GM12892 (cell line): ENCODE measurements around the gene CCNQ.
A peak's percentile ranks its signal among the peaks of the same experiment; 100 is the strongest.
"Not testable (repeated sequence)": the region's sequence is repeated elsewhere in the genome, so short reads cannot be mapped to it uniquely, and the experiment has no call there.

Experiments used
- DNase-seq: peaks from one replicate; pipeline ENCODE4 v3.0.0; 2011; ENCODE audit not compliant: insufficient read length
- FAIRE-seq: peaks from 2 replicates; lab custom pipeline; 2011; peaks lifted over from hg19 to GRCh38; lab: Jason Lieb, UNC
- POLR2A ChIP-seq: IDR thresholded peaks from 2 replicates; pipeline ENCODE4 v1.6.1; 2011; ENCODE audit warnings: low read depth, low read length, control low read depth
- POLR2AphosphoS5 ChIP-seq: IDR thresholded peaks from 2 replicates; pipeline ENCODE4 v1.6.1; 2011; ENCODE audit warnings: low read depth, low read length, control low read depth
- TAF1 ChIP-seq: IDR thresholded peaks from 2 replicates; pipeline ENCODE4 v1.6.1; 2011; ENCODE audit warnings: low read depth, mild to moderate bottlenecking, control low read depth, low read length, borderline replicate concordance

CCNQ gene

DNA sequence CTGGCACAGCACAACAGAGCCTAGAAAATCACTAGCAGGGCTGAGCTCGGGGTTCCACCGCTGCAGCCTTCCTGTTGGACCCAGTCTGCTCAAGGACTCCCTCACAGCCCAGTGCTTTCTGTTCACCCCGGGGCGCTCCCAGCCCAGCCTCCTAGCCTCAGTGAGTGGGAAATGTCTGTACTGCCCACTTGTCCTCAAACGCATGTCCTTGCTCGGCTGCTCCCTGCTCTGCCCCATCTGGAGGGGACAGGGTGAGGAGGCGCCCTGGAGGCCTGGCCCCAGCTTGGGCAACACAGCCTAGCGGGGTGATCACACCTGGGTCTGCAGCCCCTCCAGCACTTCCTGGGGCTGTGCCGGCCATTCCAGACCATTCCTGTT, 11.9 kb upstream of the CCNQ start:
- DNase-seq (no peak), FAIRE-seq (no peak)
- TF ChIP-seq POLR2A (no peak), TAF1 (no peak), POLR2AphosphoS5 (no peak)

DNA sequence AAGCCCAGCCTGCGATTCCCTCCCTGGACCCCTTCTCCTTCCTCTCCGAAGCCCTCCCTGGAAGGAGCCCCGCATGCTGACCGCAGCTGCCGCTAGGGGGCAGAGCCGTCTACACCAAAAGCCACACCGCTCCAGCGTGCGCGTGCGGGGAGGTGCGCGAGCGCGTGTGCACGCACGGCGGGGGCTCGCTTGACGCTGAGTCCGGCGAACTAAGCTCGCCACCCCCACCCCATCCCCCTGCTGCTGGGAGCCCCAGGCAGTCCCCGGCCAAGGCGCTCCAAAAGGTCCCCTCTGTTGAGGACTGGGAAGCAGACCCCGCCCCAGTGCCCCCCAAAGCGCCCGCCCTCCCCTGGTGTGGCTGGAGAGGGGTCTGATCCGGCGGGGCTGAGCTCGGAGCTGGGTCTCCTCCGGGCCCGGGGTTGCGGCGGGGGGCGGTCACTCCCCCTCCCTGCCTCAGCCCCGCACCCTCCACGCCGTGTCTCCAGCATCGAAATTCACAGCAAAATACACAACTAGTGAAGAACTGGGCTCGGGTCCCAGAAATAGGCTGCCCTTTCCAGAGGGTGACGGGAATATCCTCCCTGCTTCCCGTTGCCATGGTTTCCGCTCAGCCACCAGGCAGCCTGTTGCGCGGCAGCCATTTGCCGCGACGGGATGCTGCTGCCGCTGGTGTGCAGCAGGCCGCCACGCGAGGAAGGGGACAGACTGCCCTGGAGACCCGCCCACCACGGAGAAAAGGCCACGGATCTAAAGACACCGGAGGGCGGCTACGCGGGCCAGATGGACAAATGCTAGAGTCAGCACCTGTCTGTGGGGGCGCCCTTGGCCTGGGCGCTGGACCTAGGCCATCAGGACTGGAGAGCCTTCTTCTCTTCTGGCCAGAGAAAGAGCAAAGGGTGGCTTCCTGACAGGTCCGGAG, 11.2 kb upstream of the CCNQ start:
- FAIRE-seq (peak; percentile 53), DNase-seq (peak; percentile 60)

GRCh38 chrX:153608806-153609205, 9.9 kb upstream of the CCNQ start:
- FAIRE-seq, result no peak
- TF ChIP-seq POLR2AphosphoS5 (no peak), TAF1 (no peak), POLR2A (no peak)
- DNase-seq, result no peak

More for the DNA sequence above, 11.2 kb upstream of the CCNQ start:
- TF ChIP-seq POLR2A (no peak), POLR2AphosphoS5 (no peak), TAF1 (no peak)

GRCh38 chrX:153608376-153608775, 9.4 kb upstream of the CCNQ start:
- FAIRE-seq, result no peak
- no peak for DNase-seq
- TF ChIP-seq TAF1 (no peak), POLR2AphosphoS5 (no peak), POLR2A (no peak)

DNA sequence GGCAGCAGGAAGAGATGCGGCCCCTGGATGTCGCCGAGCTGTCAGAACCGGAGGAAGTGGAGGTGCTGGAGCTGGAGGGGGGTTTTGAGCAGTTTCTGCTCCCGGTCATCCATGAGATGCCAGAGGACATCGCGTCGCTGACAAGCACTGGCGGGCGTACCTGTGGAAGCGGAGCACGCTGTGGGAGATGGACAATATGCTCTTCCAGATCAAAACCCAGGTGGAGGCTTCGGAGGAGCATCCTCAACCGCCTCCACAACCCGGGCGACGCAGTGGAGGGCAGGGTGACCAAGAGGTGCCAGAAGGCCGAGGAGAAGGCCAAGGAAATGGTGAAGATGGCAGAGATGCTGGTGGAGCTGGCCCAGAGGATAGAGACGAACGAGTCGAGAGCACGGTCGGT, 7.6 kb upstream of the CCNQ start:
- DNase-seq, result no peak
- no peak for FAIRE-seq
- TF ChIP-seq POLR2A (no peak), POLR2AphosphoS5 (no peak), TAF1 (no peak)

GRCh38 chrX:153604666-153605380, 5.9 kb upstream of the CCNQ start:
- not testable (repeated sequence) for DNase-seq, FAIRE-seq

DNA sequence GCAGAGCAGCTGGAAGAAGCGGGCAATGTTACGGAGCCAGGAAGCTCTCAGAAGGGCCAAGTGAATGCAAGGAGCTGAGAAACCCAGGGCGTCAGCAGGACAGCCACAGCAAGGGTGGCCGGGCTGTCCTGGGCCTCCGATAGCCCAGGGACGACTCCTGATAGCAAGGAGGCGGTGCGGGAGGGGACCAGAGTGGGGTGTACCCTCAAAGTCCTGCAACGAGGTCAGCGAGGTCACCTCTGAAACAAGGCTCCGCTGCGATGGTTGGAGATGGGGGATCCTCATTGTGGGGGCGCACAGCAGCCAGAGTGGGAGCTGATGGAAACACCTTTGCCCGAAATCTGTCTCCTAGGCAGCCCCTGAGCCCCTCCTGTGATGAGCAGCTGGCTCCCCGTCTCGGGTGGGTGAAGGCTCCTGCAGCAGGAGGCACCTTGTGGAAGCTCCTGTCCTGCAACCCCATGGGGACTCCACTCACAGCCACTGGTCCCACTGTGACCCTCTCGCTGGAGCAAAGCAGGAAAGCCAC, 4.3 kb upstream of the CCNQ start:
- no peak for FAIRE-seq
- TF ChIP-seq POLR2A, result no peak
- TF ChIP-seq TAF1, result no peak

GRCh38 chrX:153602601-153603000, 3.7 kb upstream of the CCNQ start:
- TF ChIP-seq TAF1 (no peak), POLR2AphosphoS5 (no peak), POLR2A (no peak)
- DNase-seq, result no peak
- no peak for FAIRE-seq

More for the DNA sequence above, 4.3 kb upstream of the CCNQ start:
- no peak for DNase-seq

GRCh38 chrX:153601511-153602110, 2.7 kb upstream of the CCNQ start:
- TF ChIP-seq POLR2A (no peak), POLR2AphosphoS5 (no peak), TAF1 (no peak)
- DNase-seq (no peak), FAIRE-seq (no peak)

GRCh38 chrX:153600921-153601320, 2.0 kb upstream of the CCNQ start:
- FAIRE-seq (no peak), DNase-seq (no peak)
- TF ChIP-seq TAF1 (no peak), POLR2A (no peak), POLR2AphosphoS5 (no peak)

DNA sequence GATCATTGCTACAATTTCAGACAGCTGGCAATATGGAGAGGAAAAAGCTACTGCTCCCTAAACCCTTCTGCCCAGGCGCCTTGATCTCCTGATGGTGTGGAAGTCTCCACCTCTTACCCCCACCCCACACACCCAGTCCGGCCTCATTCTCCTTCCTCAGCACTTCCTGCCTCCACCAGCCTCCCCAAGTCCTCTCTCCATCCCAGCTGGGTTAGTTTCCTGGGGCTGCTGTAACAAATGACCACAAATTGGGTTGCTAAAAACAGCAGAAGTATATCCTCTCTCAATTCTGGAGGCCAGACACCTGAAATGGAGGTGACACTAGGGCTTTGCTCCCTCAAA, 1.1 kb upstream of the CCNQ start:
- TF ChIP-seq POLR2A (no peak), POLR2AphosphoS5 (no peak), TAF1 (no peak)
- no peak for DNase-seq
- FAIRE-seq, result no peak
